ENCODE measurements around the gene FANCI. TPM values are rescaled to one million over a fixed set of nuclear protein-coding genes. Genes with fewer than 3 reads are reported as not detected.

Gene FANCI
- total and polyA plus RNA-seq, 2 of the 4 experiments (the other 2 are of a cell fraction), result 13.2 to 34.2 TPM

DNA sequence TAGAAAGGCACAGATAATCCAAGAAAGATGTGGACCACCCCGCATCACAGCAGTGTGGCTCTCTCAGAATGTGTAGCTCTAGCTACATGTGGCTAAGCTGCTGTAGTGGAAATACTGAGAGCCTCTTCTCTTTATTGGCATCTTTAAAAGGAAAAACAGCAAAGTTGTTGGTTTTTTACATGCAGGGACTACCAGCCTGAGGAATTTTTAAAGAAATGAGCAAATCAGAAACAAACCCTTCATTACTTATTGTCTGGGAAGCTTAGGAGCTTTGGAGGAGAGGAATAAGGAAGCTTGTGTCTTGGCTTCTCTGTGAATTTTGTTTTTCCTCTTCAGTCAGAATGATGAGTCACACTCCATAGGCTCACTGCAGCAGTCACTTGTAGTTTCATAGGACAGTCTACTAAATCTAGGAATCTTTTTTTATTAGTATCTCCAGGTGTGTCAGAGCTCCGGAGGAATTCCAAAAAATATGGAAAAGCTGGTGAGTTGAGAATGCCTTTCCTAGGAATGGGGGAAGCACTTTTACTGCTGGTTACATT is 63.3 kb downstream of the FANCI start:
- intact Hi-C loops (cut with micrococcal nuclease), result loop anchor here (10.0 kb wide), 2 partner anchors 252 to 402 kb away; no protein-coding TSS in a partner anchor
- no peak overlapping the region for H3K14ac ChIP-seq (replicated peaks; ENCODE audit: low read depth, low read length)
- in situ Hi-C loops (cut with MboI; ENCODE audit: low sequenced_read_pairs), result no loop called here
- peaks cover 7% of the 10 kb centered on the region; the same call in 1 of the 2 replicates for H3K4me1 ChIP-seq (ENCODE audit: control insufficient read depth, insufficient read depth, low read length)
- no peak overlapping the region for H3K4ac ChIP-seq (ENCODE audit: low read depth, low read length)
- no CpG with 5 or more reads among the region's 2 CpGs for WGBS, 2 experiments (ENCODE audit: extremely low coverage in 2 of 2, insufficient read length in 1 of 2)
- H3K56ac ChIP-seq (ENCODE audit: extremely low read depth, insufficient read depth, low read length), result no peak overlapping the region
- no peak overlapping the region for H2AK5ac ChIP-seq (ENCODE audit: low read depth, low read length)
- H3K9me3 ChIP-seq (ENCODE audit: control insufficient read depth, insufficient read depth, low read length), result peaks cover 2% of the 10 kb centered on the region; the same call in 1 of the 2 replicates
- H2BK20ac ChIP-seq (ENCODE audit: low read depth, low read length), result no peak overlapping the region
- H3K27ac ChIP-seq (ENCODE audit: insufficient read depth, low read length), result peak overlapping the region; percentile 23; the same call in 1 of the 2 replicates
- no peak overlapping the region; a peak in 1 of 4 replicates for H4K8ac ChIP-seq (ENCODE audit: low read depth in 2 of 2, low read length in 2 of 2)
- no peak overlapping the region for H4K91ac ChIP-seq (ENCODE audit: insufficient read depth, low read depth, low read length)
- H3K4me3 ChIP-seq (ENCODE audit: insufficient read depth, low read depth, low read length), result no peak overlapping the region
- H2BK120ac ChIP-seq (ENCODE audit: low read depth, low read length), result no peak overlapping the region
- no peak overlapping the region for H2BK15ac ChIP-seq (ENCODE audit: low read depth, low read length)
- peaks cover 4% of the 10 kb centered on the region for H3K36me3 ChIP-seq (ENCODE audit: control insufficient read depth, insufficient read depth, low read length)
- ChIA-PET POLR2A (ENCODE audit: unreplicated experiment) (no interaction called here), CTCF (interaction anchor here (1.3 kb wide), 1 partner anchor 100 kb away, joined by 4 read pairs; no protein-coding TSS in a partner anchor)
- dilution Hi-C loops (cut with HindIII; ENCODE audit: low sequenced_read_pairs, unreplicated experiment), result no loop called here
- no peak overlapping the region for H2AFZ ChIP-seq (replicated peaks; ENCODE audit: low read length, poor library complexity)
- no peaks in the 10 kb centered on the region; the same call in 1 of the 2 replicates for H3K9me1 ChIP-seq (ENCODE audit: insufficient read depth, low read length)
- peak overlapping the region; percentile 68 for H2AK9ac ChIP-seq (replicated peaks; ENCODE audit: low read depth, low read length, poor library complexity)
- no peak overlapping the region for H4K5ac ChIP-seq (ENCODE audit: low read depth, low read length)
- H4K20me1 ChIP-seq (ENCODE audit: insufficient read depth, low read length), result no peaks in the 10 kb centered on the region
- ATAC-seq (ENCODE audit: low read depth) (peak; percentile 78), DNase-seq (peak; percentile 66)
- no peaks in the 10 kb centered on the region for H3K79me1 ChIP-seq (ENCODE audit: low read depth in 1 of 2, low read length in 2 of 2)
- BruUV-seq (replicated peaks), result no TSS peak
- H2BK5ac ChIP-seq (ENCODE audit: low read depth, low read length, poor library complexity, severe bottlenecking), result peak overlapping the region; percentile 72
- peak overlapping the region; percentile 17; the same call in 1 of the 2 replicates for H3K18ac ChIP-seq (ENCODE audit: low read depth, low read length)
- H3K23ac ChIP-seq (ENCODE audit: low read depth, low read length), result no peak overlapping the region
- 0 out of 2 replicates have a peak, but pooled peaks have one; percentile 43 for TF ChIP-seq FOS (IDR thresholded peaks at IDR 0.05; ENCODE audit: low read depth, low read length)
- no peak for TF ChIP-seq CEBPB (IDR thresholded peaks at IDR 0.05; ENCODE audit: low read depth, low read length)
- no peak overlapping the region; the same call in 1 of the 2 replicates for H3K4me2 ChIP-seq (ENCODE audit: low read depth, low read length)
- H3K9ac ChIP-seq (ENCODE audit: low read depth, low read length), result no peak overlapping the region
- H3K27me3 ChIP-seq (ENCODE audit: control insufficient read depth, insufficient read depth, low read length), result no peaks in the 10 kb centered on the region
